H1 (cell line): Measurements from ENCODE around the gene CMTR1. TPM values are rescaled to one million over a fixed set of nuclear protein-coding genes. Genes with fewer than 3 reads are reported as not detected.

Source experiments
- CTCF ChIA-PET: fragments of 300-600 bp; sonication (Branson Sonifier 250); formaldehyde crosslinking; loops from one replicate; lab custom pipeline; 2021; ENCODE audit not compliant: partially characterized antibody; lab: Charles Lee
- POLR2A ChIA-PET: fragments of 300-600 bp; sonication (Branson Sonifier 250); formaldehyde crosslinking; loops from one replicate; lab custom pipeline; 2021; ENCODE audit warnings: inconsistent platforms; ENCODE audit not compliant: partially characterized antibody; lab: Charles Lee
- DNase-seq, 2 experiments: peaks; one replicate each; pipeline versions ENCODE4 v3.0.0 to v3.0.0-alpha.2; 2010 to 2022; ENCODE audit warnings: low spot score in 2 of 2, low read depth in 1 of 2, mixed read lengths in 1 of 2
- FAIRE-seq: peaks from 2 replicates; lab custom pipeline; 2011; peaks lifted over from hg19 to GRCh38; lab: Jason Lieb, UNC
- H2AFZ ChIP-seq: 2 replicates; pipeline ENCODE4 v1.8.1; 2012; ENCODE audit warnings: low read length, inconsistent platforms
- H2AK5ac ChIP-seq: 2 replicates; pipeline ENCODE4 v1.6.1; 2013; ENCODE audit warnings: low read depth, low read length
- H2BK120ac ChIP-seq: replicated peaks from 2 replicates; pipeline ENCODE3; 2013; ENCODE audit warnings: low read depth, low read length, inconsistent platforms
- H2BK12ac ChIP-seq: 2 replicates; pipeline ENCODE4 v1.6.1; 2013; ENCODE audit warnings: low read depth, low read length
- H2BK15ac ChIP-seq: 2 replicates; pipeline ENCODE4 v1.6.1; 2013; ENCODE audit warnings: low read length
- H2BK20ac ChIP-seq: 2 replicates; pipeline ENCODE4 v1.6.1; 2013; ENCODE audit warnings: low read length
- H2BK5ac ChIP-seq: 2 replicates; pipeline ENCODE4 v1.6.1; 2013; ENCODE audit warnings: low read depth, low read length
- H3K14ac ChIP-seq: 2 replicates; pipeline ENCODE4 v1.6.1; 2013; ENCODE audit warnings: inconsistent platforms; ENCODE audit not compliant: insufficient read length
- H3K18ac ChIP-seq: 2 replicates; pipeline ENCODE4 v1.6.1; 2013; ENCODE audit warnings: low read length; ENCODE audit errors: extremely low read depth
- H3K23ac ChIP-seq: 2 replicates; pipeline ENCODE4 v1.6.1; 2013; ENCODE audit warnings: inconsistent platforms; ENCODE audit not compliant: insufficient read length
- H3K23me2 ChIP-seq: 2 replicates; pipeline ENCODE4 v1.6.1; 2013; ENCODE audit warnings: low read depth, low read length
- H3K27ac ChIP-seq: 2 replicates; pipeline ENCODE4 v1.6.1; 2011; ENCODE audit warnings: low read depth, low read length, inconsistent platforms
- H3K27me3 ChIP-seq, 4 experiments: replicated peaks in 1 of 4; 1 replicate in 1 of 4; 2 replicates in 3 of 4; pipeline versions ENCODE4 v1.6.1 to v1.8.1; 2011 to 2013; ENCODE audit warnings: low read length in 3 of 4, mild to moderate bottlenecking in 3 of 4, inconsistent platforms in 2 of 4, mixed read lengths in 2 of 4, moderate library complexity in 1 of 4; ENCODE audit not compliant: control insufficient read depth in 3 of 4, insufficient read depth in 3 of 4; ENCODE audit errors: extremely low read depth in 1 of 4
- H3K36me3 ChIP-seq, 4 experiments: 2 replicates each; pipeline versions ENCODE4 v1.6.1 to v1.8.1; 2011 to 2013; ENCODE audit warnings: mild to moderate bottlenecking in 4 of 4, low read length in 3 of 4, moderate library complexity in 2 of 4, control low read depth in 1 of 4, inconsistent platforms in 1 of 4; ENCODE audit not compliant: insufficient read depth in 4 of 4, control insufficient read depth in 2 of 4
- H3K4ac ChIP-seq: replicated peaks from 2 replicates; pipeline ENCODE3; 2013; ENCODE audit warnings: low read length, low read depth, mixed read lengths, inconsistent platforms; ENCODE audit not compliant: insufficient read length
- H3K4me1 ChIP-seq, 4 experiments: replicated peaks in 1 of 4; 1 replicate in 1 of 4; 2 replicates in 3 of 4; pipeline versions ENCODE4 v1.6.1 to v1.8.1; 2011 to 2013; ENCODE audit warnings: low read length in 3 of 4, inconsistent platforms in 2 of 4, mixed read lengths in 1 of 4; ENCODE audit not compliant: insufficient read depth in 4 of 4, control insufficient read depth in 3 of 4
- H3K4me2 ChIP-seq, 2 experiments: 2 replicates each; pipeline versions ENCODE4 v1.6.1 to v1.8.1; 2011 to 2013; ENCODE audit warnings: low read depth in 2 of 2, low read length in 2 of 2, control low read depth in 1 of 2, inconsistent platforms in 1 of 2, mild to moderate bottlenecking in 1 of 2; ENCODE audit not compliant: insufficient read depth in 1 of 2
- H3K4me3 ChIP-seq, 4 experiments: fragments of 200-600, 300-600 bp in 1 of 4; sonication (generic), shearing (Covaris generic), sonication (Bioruptor Twin) in 1 of 4; 2 replicates each; pipeline versions ENCODE4 v1.5.1 to v1.8.1; 2011 to 2016; ENCODE audit warnings: low read length in 4 of 4, low read depth in 3 of 4, control low read depth in 2 of 4, inconsistent platforms in 2 of 4, mild to moderate bottlenecking in 2 of 4, mixed read lengths in 1 of 4, moderate library complexity in 1 of 4; ENCODE audit not compliant: insufficient read depth in 2 of 4; ENCODE audit errors: extremely low read depth in 1 of 4
- H3K56ac ChIP-seq: replicated peaks from 2 replicates; pipeline ENCODE3; 2013; ENCODE audit warnings: low read depth, mild to moderate bottlenecking, mixed read lengths, low read length, inconsistent platforms; ENCODE audit not compliant: insufficient read length
- H3K79me1 ChIP-seq: 2 replicates; pipeline ENCODE4 v1.6.1; 2013; ENCODE audit warnings: low read depth, low read length, control low read depth
- H3K79me2 ChIP-seq, 2 experiments: 2 replicates each; pipeline versions ENCODE4 v1.6.1 to v1.8.1; 2012 to 2013; ENCODE audit warnings: low read length in 2 of 2, mild to moderate bottlenecking in 2 of 2, inconsistent platforms in 1 of 2; ENCODE audit not compliant: insufficient read depth in 2 of 2, control insufficient read depth in 1 of 2
- H3K9ac ChIP-seq, 4 experiments: replicated peaks in 1 of 4; 1 replicate in 1 of 4; 2 replicates in 3 of 4; pipeline versions ENCODE4 v1.6.1 to v1.8.1; 2011 to 2013; ENCODE audit warnings: low read depth in 3 of 4, low read length in 3 of 4, control low read depth in 2 of 4, mild to moderate bottlenecking in 2 of 4, moderate library complexity in 2 of 4, inconsistent platforms in 1 of 4; ENCODE audit errors: extremely low read depth in 1 of 4
- H3K9me3 ChIP-seq, 2 experiments: 2 replicates each; pipeline versions ENCODE4 v1.6.1 to v1.8.1; 2012 to 2013; ENCODE audit warnings: mild to moderate bottlenecking in 2 of 2, moderate library complexity in 2 of 2, control low read depth in 1 of 2, inconsistent platforms in 1 of 2, low read depth in 1 of 2, low read length in 1 of 2, mixed read lengths in 1 of 2; ENCODE audit not compliant: insufficient read depth in 2 of 2
- H4K20me1 ChIP-seq, 2 experiments: replicated peaks in 1 of 2; 2 replicates each; pipeline versions ENCODE3 to v1.8.1; 2011 to 2013; ENCODE audit warnings: inconsistent platforms in 2 of 2, low read length in 2 of 2, mild to moderate bottlenecking in 1 of 2; ENCODE audit not compliant: insufficient read depth in 2 of 2, control insufficient read depth in 1 of 2
- H4K5ac ChIP-seq: 2 replicates; pipeline ENCODE4 v1.6.1; 2013; ENCODE audit warnings: low read length, low read depth, mixed read lengths, inconsistent platforms; ENCODE audit not compliant: insufficient read length
- H4K8ac ChIP-seq: 2 replicates; pipeline ENCODE4 v1.8.0; 2013; ENCODE audit warnings: mild to moderate bottlenecking, moderate library complexity, low read length, inconsistent platforms; ENCODE audit not compliant: insufficient read depth; ENCODE audit errors: extremely low read depth
- H4K91ac ChIP-seq: replicated peaks from 2 replicates; pipeline ENCODE3; 2013; ENCODE audit warnings: low read length, mixed read lengths, inconsistent platforms; ENCODE audit not compliant: insufficient read length
- KDM1A ChIP-seq: fragments of 200-600, 300-600 bp; sonication (generic); IDR thresholded peaks from 2 replicates; pipeline ENCODE4 v1.7.1; 2016; ENCODE audit warnings: mild to moderate bottlenecking, low read length, borderline replicate concordance
- MAFK ChIP-seq: IDR thresholded peaks from 2 replicates; pipeline ENCODE4 v1.6.1; 2012; ENCODE audit warnings: low read depth, mild to moderate bottlenecking, improper control_type of control experiment, low read length
- TAF1 ChIP-seq: IDR thresholded peaks from 2 replicates; pipeline ENCODE4 v1.6.1; 2011; ENCODE audit warnings: mild to moderate bottlenecking, low read depth, low read length
- TCF12 ChIP-seq: IDR thresholded peaks from 2 replicates; pipeline ENCODE4 v1.6.1; 2011; ENCODE audit warnings: low read depth, mild to moderate bottlenecking, low read length
- WGBS, 2 experiments: shearing (Covaris generic) in 1 of 2; methylation state at CpG; one replicate each; pipeline versions ENCODE4 v1.1.6 to v1.1.7; 2013 to 2015; ENCODE audit warnings: low lambda C conversion rate in 2 of 2, mixed read lengths in 2 of 2, inconsistent platforms in 1 of 2, low coverage in 1 of 2, missing lambda C conversion rate in 1 of 2; ENCODE audit not compliant: insufficient replicate concordance in 2 of 2, insufficient coverage in 1 of 2, insufficient read length in 1 of 2; ENCODE audit errors: extremely low coverage in 1 of 2, missing lambda C conversion rate in 1 of 2; 5-methylcytosine and 5-hydroxymethylcytosine counted together
- polyA plus RNA-seq, 7 experiments: library from polyadenylated mRNA; depleted of rRNA in 3 of 7; stranded (reverse) in 5 of 7; unstranded in 2 of 7; fragments of >200 nt in 5 of 7; fragments of 200-250 nt in 2 of 7; gene quantifications; 1 replicate in 5 of 7; 2 replicates in 1 of 7; 4 replicates in 1 of 7; pipeline versions ENCODE4 v1.2.1 to v1.2.3, GENCODE V29; 2011 to 2013; ENCODE audit warnings: missing spikeins in 2 of 7, mixed read lengths in 2 of 7
- total RNA-seq: library from RNA; stranded (reverse); fragmentation: NEBNext Ultra II Directional; extraction: Animal tissue kit (Norgen Biotek cat#: 25700); gene quantifications from 2 replicates; pipeline ENCODE4 v1.2.1, GENCODE V29; 2021

The CMTR1 gene
- total and polyA plus RNA-seq, 2 of the 8 experiments (the other 6 are each of a cell fraction or from before 2014, with no cell fraction given), result 15.2 to 33.1 TPM

DNA sequence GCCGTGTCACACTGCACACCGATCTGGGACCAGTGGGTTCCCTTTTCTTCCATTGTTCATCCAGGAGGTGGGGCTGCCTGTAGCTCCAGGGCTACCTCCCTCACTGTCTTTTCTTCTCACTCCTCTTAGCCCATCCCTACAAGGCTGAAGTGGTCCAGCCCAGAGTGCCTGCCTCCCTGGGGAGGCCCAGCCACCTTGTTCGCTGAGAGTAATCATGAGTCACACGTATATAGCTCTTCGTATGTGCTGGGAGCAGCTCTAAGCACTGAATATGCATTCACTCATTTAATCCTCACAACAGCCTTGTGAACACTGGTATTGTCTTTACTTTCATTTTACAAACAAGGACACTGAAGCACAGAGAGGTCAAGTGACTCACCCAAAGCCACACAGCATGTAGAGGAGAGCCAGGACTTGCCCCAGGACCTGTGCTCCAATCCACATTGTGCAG is 81.3 kb downstream of the CMTR1 start:
- DNase-seq (no peak), FAIRE-seq (no peak)
- Histone ChIP-seq H3K79me1 (no peaks in the 10 kb centered on the region), H3K56ac (no peak overlapping the region), H3K36me3 (no peaks in the 10 kb centered on the region), H4K8ac (no peak overlapping the region), H2BK5ac (no peak overlapping the region), H3K4ac (no peak overlapping the region), H3K18ac (no peak overlapping the region; the same call in 1 of the 2 replicates), H4K91ac (peak overlapping the region; percentile 25), H3K4me2 (no peak overlapping the region; a peak in 1 of 4 replicates), H2BK15ac (peak overlapping the region; percentile 67; the same call in 1 of the 2 replicates), H3K9ac (no peak overlapping the region), H3K9me3 (no peaks in the 10 kb centered on the region), H2BK20ac (0 out of 2 replicates have a peak overlapping the region, but pooled peaks have one; percentile 56), H4K5ac (no peak overlapping the region), H3K27me3 (peaks cover 0 to 29% (median 21%) of the 10 kb centered on the region in 4 experiments; a peak in 6 of 7 replicates), H2BK120ac (no peak overlapping the region), H2BK12ac (peak overlapping the region; percentile 45; the same call in 1 of the 2 replicates), H4K20me1 (no peaks in the 10 kb centered on the region), H3K27ac (no peak overlapping the region), H2AK5ac (no peak overlapping the region), H3K4me3 (no peak overlapping the region), H3K79me2 (no peaks in the 10 kb centered on the region), H3K23me2 (peaks cover 5% of the 10 kb centered on the region), H3K23ac (no peak overlapping the region), H3K4me1 (peaks cover 2 to 48% (median 39%) of the 10 kb centered on the region in 4 experiments), H3K14ac (no peak overlapping the region), H2AFZ (no peak overlapping the region)
- TF ChIP-seq KDM1A (peak; percentile 85; the same call in 1 of the 2 replicates), TAF1 (no peak), MAFK (no peak), TCF12 (no peak)
- POLR2A ChIA-PET, result interaction anchor here (1.6 kb wide), 1 partner anchor 21 kb away, joined by 4 read pairs; no protein-coding TSS in a partner anchor
- WGBS, 2 experiments, result 59% methylated on average over 5 of the region's 5 CpGs; no CpG with 5 or more reads in 1 of the 2 experiments
- CTCF ChIA-PET, result interaction anchor here (0.9 to 2.8 kb wide), 3 partner anchors 12 to 51 kb away, joined by 3 to 14 read pairs (median 5); no protein-coding TSS in a partner anchor
